SK-N-SH treated with all-trans-retinoic acid at 6 μM for 48 hours (cell line): Measurements from ENCODE around the gene TMEM270.

ENCODE experiments used
- BACH2 ChIP-seq: fragments of 250-450 bp; sonication (Bioruptor Pico); IDR thresholded peaks from 2 replicates; pipeline ENCODE4 v1.9.0; 2021; ENCODE audit warnings: mild to moderate bottlenecking, borderline replicate concordance
- CSDC2 ChIP-seq: fragments of 250-450 bp; sonication (Bioruptor Pico); IDR thresholded peaks from 2 replicates; pipeline ENCODE4 v1.5.0; 2020; ENCODE audit warnings: mild to moderate bottlenecking, moderate library complexity
- ESRRG ChIP-seq: fragments of 250-450 bp; sonication (Bioruptor Pico); IDR thresholded peaks from 2 replicates; pipeline ENCODE4 v1.6.1; 2021; ENCODE audit warnings: mild to moderate bottlenecking
- PATZ1 ChIP-seq: fragments of 250-450 bp; sonication (Bioruptor Pico); IDR thresholded peaks from 2 replicates; pipeline ENCODE4 v1.8.0; 2020; ENCODE audit warnings: mild to moderate bottlenecking, moderate library complexity, borderline replicate concordance
- PPARA ChIP-seq: fragments of 250-450 bp; sonication (Bioruptor Pico); IDR thresholded peaks from 2 replicates; pipeline ENCODE4 v1.5.0; 2020; ENCODE audit warnings: mild to moderate bottlenecking, borderline replicate concordance
- TOX ChIP-seq: fragments of 250-450 bp; sonication (Bioruptor Pico); IDR thresholded peaks from 2 replicates; pipeline ENCODE4 v1.8.0; 2021; ENCODE audit warnings: mild to moderate bottlenecking, moderate library complexity, borderline replicate concordance
- ZFP30 ChIP-seq: fragments of 450-650 bp; formaldehyde crosslinking; IDR thresholded peaks from 2 replicates; pipeline ENCODE4 v1.5.0; 2022; ENCODE audit warnings: mild to moderate bottlenecking, moderate library complexity
- ZNF70 ChIP-seq: fragments of 450-650 bp; formaldehyde crosslinking; IDR thresholded peaks from 2 replicates; pipeline ENCODE4 v1.5.0; 2020; ENCODE audit warnings: mild to moderate bottlenecking, moderate library complexity
- ZNF8 ChIP-seq: fragments of 450-650 bp; formaldehyde crosslinking; IDR thresholded peaks from 2 replicates; pipeline ENCODE4 v1.5.0; 2020; ENCODE audit warnings: mild to moderate bottlenecking, moderate library complexity

- TF ChIP-seq PPARA (CRISPR knock-in tag) (no peak), ESRRG (no peak), ZFP30 (CRISPR knock-in tag) (no peak), CSDC2 (CRISPR knock-in tag) (no peak), TOX (CRISPR knock-in tag) (no peak), BACH2 (CRISPR knock-in tag) (no peak), ZNF70 (CRISPR knock-in tag) (no peak), ZNF8 (CRISPR knock-in tag) (no peak), PATZ1 (CRISPR knock-in tag) (no peak)
Observed at GRCh38 chr7:73907554-73908122, 46.7 kb downstream of the TMEM270 start.
